B cell (primary cell): ENCODE results near the gene U2AF2.

Source experiments
- EZH2 ChIP-seq: IDR thresholded peaks from 2 replicates; pipeline ENCODE4 v1.6.1; 2012; ENCODE audit warnings: borderline replicate concordance, low read depth, mild to moderate bottlenecking, moderate library complexity, low read length; ENCODE audit not compliant: insufficient read depth, poor library complexity, severe bottlenecking
- TF ChIP-seq, protein P1 (sequence below): fragments of 200-600 bp; IDR thresholded peaks from one replicate; pipeline ENCODE4 v1.8.0; 2022; ENCODE audit warnings: antibody characterized with exemption, mild to moderate bottlenecking

DNA sequence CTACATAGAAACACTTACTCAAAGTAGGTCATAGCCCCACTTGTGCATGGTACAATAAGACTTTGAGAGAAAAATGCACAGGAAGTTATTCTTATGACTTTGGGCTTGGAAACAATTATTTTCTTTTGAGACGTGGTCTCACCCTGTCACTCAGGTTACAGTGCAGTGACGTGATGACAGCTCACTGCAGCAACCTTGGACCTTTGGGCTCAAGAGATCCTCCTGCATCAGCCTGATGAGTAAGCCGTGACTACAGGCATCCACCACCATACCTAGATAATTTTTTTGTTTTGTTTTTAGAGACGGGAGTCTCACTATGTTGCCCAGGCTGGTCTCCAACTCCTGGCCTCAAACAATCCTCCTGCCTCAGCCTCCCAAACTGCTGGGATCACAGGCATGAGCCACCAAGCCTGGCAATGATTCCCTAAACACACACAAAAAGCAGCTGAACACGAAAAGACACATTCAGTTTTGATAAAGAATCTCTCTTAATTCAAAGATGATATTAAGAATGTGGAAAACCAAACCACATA lies 65.4 kb downstream of the U2AF2 start:
- TF ChIP-seq, protein P1, sequence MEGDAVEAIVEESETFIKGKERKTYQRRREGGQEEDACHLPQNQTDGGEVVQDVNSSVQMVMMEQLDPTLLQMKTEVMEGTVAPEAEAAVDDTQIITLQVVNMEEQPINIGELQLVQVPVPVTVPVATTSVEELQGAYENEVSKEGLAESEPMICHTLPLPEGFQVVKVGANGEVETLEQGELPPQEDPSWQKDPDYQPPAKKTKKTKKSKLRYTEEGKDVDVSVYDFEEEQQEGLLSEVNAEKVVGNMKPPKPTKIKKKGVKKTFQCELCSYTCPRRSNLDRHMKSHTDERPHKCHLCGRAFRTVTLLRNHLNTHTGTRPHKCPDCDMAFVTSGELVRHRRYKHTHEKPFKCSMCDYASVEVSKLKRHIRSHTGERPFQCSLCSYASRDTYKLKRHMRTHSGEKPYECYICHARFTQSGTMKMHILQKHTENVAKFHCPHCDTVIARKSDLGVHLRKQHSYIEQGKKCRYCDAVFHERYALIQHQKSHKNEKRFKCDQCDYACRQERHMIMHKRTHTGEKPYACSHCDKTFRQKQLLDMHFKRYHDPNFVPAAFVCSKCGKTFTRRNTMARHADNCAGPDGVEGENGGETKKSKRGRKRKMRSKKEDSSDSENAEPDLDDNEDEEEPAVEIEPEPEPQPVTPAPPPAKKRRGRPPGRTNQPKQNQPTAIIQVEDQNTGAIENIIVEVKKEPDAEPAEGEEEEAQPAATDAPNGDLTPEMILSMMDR = no peak
- TF ChIP-seq EZH2 = no peak
